ENCODE results near the gene OSGIN1. TPM values are rescaled to one million over a fixed set of nuclear protein-coding genes. Genes with fewer than 3 reads are reported as not detected.

Gene OSGIN1
- total RNA-seq, 1 experiment from 2014 or later: 21.8 TPM

DNA sequence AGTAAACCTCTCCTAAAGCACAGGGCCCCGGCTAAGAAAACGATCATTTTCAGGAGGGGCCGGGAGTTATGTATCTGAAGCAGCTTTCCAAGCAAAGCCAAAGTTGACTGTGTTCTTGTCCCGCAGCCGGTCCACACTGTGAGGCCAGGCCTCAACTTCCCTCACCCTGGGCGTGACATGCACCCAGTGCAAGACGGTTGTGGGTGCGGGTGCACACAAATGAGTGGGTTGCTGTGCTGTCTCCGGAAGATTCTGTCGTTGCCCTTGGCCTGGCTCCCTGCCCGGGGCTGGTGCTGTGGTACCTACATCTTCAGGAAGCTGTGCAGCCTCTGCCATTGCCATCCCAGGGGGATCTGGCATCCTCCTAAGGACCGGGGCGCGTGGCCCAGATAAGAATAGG lies 37.5 kb upstream of the OSGIN1 start:
- no peak overlapping the region for H3K4me3 Mint-ChIP-seq (ENCODE audit: unreplicated experiment)
- no TSS peak for BruUV-seq (replicated peaks)

DNA sequence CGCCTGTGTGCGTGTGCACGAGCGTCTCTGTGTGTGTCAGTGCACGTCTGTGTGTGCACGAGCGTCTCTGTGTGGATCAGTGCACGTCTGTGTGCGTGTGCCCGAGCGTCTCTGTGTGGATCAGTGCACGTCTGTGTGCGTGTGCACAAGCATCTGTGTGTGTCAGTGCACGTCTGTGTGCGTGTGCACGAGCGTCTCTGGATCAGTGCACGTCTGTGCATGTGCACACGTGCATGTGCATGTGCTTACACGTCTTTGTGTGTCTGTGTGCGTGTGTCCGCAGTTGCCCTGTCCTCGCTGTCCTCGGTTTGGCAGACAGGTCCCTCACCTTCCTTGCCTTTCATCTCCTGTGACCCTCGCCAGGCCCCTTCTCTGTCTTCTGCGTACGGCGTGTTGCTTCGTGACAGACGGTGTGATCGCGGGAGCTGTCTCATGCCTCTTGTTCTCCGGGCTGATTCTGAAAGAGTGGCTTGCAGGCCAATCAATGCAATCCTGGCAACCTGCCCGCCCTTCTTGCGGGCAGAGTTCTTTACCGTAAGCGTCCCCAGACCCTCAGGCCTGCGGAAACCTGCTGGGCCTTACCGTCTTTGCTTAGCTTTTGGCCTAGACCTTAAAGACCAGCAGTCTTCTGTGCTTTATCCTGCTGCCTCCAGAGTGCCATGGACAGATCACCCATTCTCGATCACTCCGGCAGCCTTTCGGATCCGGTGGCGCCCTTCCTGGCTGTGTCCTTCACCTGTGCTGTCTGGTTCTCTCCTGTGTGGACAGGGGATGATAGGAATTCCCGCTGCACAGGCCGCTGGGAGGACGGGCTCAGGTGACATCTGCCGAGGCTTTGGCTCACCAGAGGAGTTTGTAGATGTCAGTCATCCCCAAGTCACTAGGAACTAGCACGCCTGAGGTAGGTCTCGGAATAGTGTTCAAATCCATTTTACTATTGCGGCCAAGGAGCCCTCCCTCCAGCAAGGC lies 35.6 kb upstream of the OSGIN1 start:
- Mint-ChIP-seq H3K27me3 (ENCODE audit: insufficient read depth, unreplicated experiment) (no peaks in the 10 kb centered on the region), H3K9me3 (ENCODE audit: unreplicated experiment) (peaks cover 25% of the 10 kb centered on the region), H3K4me3 (ENCODE audit: unreplicated experiment) (no peak overlapping the region), H3K4me1 (ENCODE audit: low read depth, unreplicated experiment) (no peaks in the 10 kb centered on the region), H3K27ac (ENCODE audit: unreplicated experiment) (no peak overlapping the region), H3K36me3 (ENCODE audit: insufficient read depth, unreplicated experiment) (peaks cover 43% of the 10 kb centered on the region)
- ChIA-PET CTCF (no interaction called here), POLR2A (no interaction called here)
- Histone ChIP-seq H3K9me3 (peaks cover 3% of the 10 kb centered on the region; the same call in 1 of the 2 replicates), H3K4me1 (no peaks in the 10 kb centered on the region), H3K36me3 (ENCODE audit: control insufficient read depth, insufficient read depth, low read length) (peaks cover 13% of the 10 kb centered on the region), H3K27me3 (replicated peaks; ENCODE audit: control insufficient read depth, insufficient read depth, low read length) (no peaks in the 10 kb centered on the region), H3K4me3 (ENCODE audit: low read depth, low read length) (no peak overlapping the region)
- no peak for DNase-seq
- no TSS peak for BruUV-seq (replicated peaks)
- TF ChIP-seq CTCF (IDR thresholded peaks at IDR 0.05; ENCODE audit: insufficient read depth in 1 of 2, low read depth in 1 of 2, low read length in 1 of 2, severe bottlenecking in 1 of 2, unreplicated experiment in 1 of 2): no peak
- intact Hi-C loops (cut with micrococcal nuclease; ENCODE audit: unreplicated experiment): no loop called here

More for the DNA sequence above, 37.5 kb upstream of the OSGIN1 start:
- no peaks in the 10 kb centered on the region for H3K27me3 ChIP-seq (replicated peaks; ENCODE audit: control insufficient read depth, insufficient read depth, low read length)
- Mint-ChIP-seq H3K27ac (ENCODE audit: unreplicated experiment) (no peak overlapping the region), H3K27me3 (ENCODE audit: insufficient read depth, unreplicated experiment) (no peaks in the 10 kb centered on the region), H3K36me3 (ENCODE audit: insufficient read depth, unreplicated experiment) (peaks cover 58% of the 10 kb centered on the region), H3K4me1 (ENCODE audit: low read depth, unreplicated experiment) (no peaks in the 10 kb centered on the region), H3K9me3 (ENCODE audit: unreplicated experiment) (peaks cover 25% of the 10 kb centered on the region)
- POLR2A ChIA-PET: no interaction called here
- peaks cover 15% of the 10 kb centered on the region for H3K36me3 ChIP-seq (ENCODE audit: control insufficient read depth, insufficient read depth, low read length)
- H3K4me1 ChIP-seq: no peaks in the 10 kb centered on the region
- no peak for DNase-seq
- peaks cover 3% of the 10 kb centered on the region; the same call in 1 of the 2 replicates for H3K9me3 ChIP-seq
- CTCF ChIA-PET: no interaction called here
- TF ChIP-seq CTCF (IDR thresholded peaks at IDR 0.05; ENCODE audit: insufficient read depth in 1 of 2, low read depth in 1 of 2, low read length in 1 of 2, severe bottlenecking in 1 of 2, unreplicated experiment in 1 of 2): no peak
- H3K4me3 ChIP-seq (ENCODE audit: low read depth, low read length): no peak overlapping the region
- intact Hi-C loops (cut with micrococcal nuclease; ENCODE audit: unreplicated experiment): no loop called here

DNA sequence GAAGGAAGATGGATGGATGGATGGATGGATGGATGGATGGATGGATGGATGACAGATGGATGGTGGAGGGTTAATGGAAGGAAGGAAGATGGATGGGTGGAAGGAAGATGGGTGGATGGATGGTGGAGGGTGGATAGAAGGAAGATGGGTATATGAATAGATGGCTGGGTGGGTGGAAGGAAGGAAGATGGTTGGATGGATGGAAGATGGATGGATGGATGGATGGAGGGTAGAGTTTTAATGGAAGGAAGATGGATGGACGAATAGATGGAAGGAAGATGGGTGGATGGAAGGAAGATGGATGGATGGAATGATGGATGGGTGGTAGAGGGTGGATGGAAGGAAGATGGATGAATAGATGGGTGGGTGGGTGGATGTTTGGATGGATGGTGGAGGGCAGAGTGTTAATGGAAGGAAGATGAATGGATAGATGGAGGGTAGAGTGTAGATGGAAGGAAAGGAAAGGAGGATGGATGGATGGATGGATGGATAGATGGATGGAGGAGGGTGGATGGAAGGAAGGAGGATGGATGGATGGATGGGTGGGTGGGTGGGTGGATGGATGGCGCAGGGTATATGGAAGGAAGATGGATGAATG lies 32.0 kb upstream of the OSGIN1 start:
- no peaks in the 10 kb centered on the region for H3K27me3 ChIP-seq (replicated peaks; ENCODE audit: control insufficient read depth, insufficient read depth, low read length)
- CTCF ChIA-PET: no interaction called here
- H3K27ac Mint-ChIP-seq (ENCODE audit: unreplicated experiment): no peak overlapping the region
- H3K9me3 Mint-ChIP-seq (ENCODE audit: unreplicated experiment): peaks cover 21% of the 10 kb centered on the region
- POLR2A ChIA-PET: no interaction called here
- H3K4me3 Mint-ChIP-seq (ENCODE audit: unreplicated experiment): no peak overlapping the region
- H3K4me3 ChIP-seq (ENCODE audit: low read depth, low read length): no peak overlapping the region
- no peaks in the 10 kb centered on the region for H3K4me1 ChIP-seq
- peaks cover 10% of the 10 kb centered on the region for H3K36me3 ChIP-seq (ENCODE audit: control insufficient read depth, insufficient read depth, low read length)
- H3K9me3 ChIP-seq: peaks cover under 1% of the 10 kb centered on the region; the same call in 1 of the 2 replicates
- no peak for DNase-seq
- TF ChIP-seq CTCF (IDR thresholded peaks at IDR 0.05; ENCODE audit: insufficient read depth in 1 of 2, low read depth in 1 of 2, low read length in 1 of 2, severe bottlenecking in 1 of 2, unreplicated experiment in 1 of 2): no peak
- BruUV-seq (replicated peaks): no TSS peak
- H3K27me3 Mint-ChIP-seq (ENCODE audit: insufficient read depth, unreplicated experiment): no peaks in the 10 kb centered on the region
- H3K36me3 Mint-ChIP-seq (ENCODE audit: insufficient read depth, unreplicated experiment): peaks cover 19% of the 10 kb centered on the region
- H3K4me1 Mint-ChIP-seq (ENCODE audit: low read depth, unreplicated experiment): no peaks in the 10 kb centered on the region
- intact Hi-C loops (cut with micrococcal nuclease; ENCODE audit: unreplicated experiment): no loop called here
